Thyroid gland (tissue), 4 donors: ENCODE results near the gene NEUROD1. TPM values are rescaled to one million over a fixed set of nuclear protein-coding genes. Genes with fewer than 3 reads are reported as not detected.

Experiments
- DNase-seq, 2 donors: peaks; one replicate each; pipeline ENCODE4 v3.0.0-alpha.2; 2019
- H3K27ac ChIP-seq, 3 donors: fragments of 200-600 bp; sonication (generic); 1 replicate in 2 of 3; 2 replicates in 1 of 3; pipeline ENCODE4 v1.5.1; 2016 to 2019; ENCODE audit warnings: mild to moderate bottlenecking in 1 of 3, moderate library complexity in 1 of 3
- H3K27me3 ChIP-seq: fragments of 200-600 bp; sonication (generic); one replicate; pipeline ENCODE4 v1.5.1; 2019
- H3K36me3 ChIP-seq, 2 donors: fragments of 200-600 bp; sonication (generic); one replicate each; pipeline ENCODE4 v1.5.1; 2016 to 2019
- H3K4me1 ChIP-seq, 2 donors: fragments of 200-600 bp; sonication (generic); one replicate each; pipeline ENCODE4 v1.5.1; 2017 to 2019
- H3K4me3 ChIP-seq, 3 donors: fragments of 200-600 bp; sonication (generic); replicated peaks in 1 of 3; 1 replicate in 2 of 3; 2 replicates in 1 of 3; pipeline ENCODE4 v1.5.1; 2016; ENCODE audit warnings: mild to moderate bottlenecking in 1 of 3
- H3K9me3 ChIP-seq: fragments of 200-600 bp; sonication (generic); one replicate; pipeline ENCODE4 v1.5.1; 2017
- CTCF ChIP-seq, 6 experiments: fragments of 200-600 bp in 3 of 6; fragments of 450-650 bp in 3 of 6; sonication (generic) in 3 of 6; IDR thresholded peaks; one replicate each; pipeline ENCODE4 v1.5.1; 2016 to 2019; ENCODE audit warnings: antibody characterized with exemption in 6 of 6, mild to moderate bottlenecking in 2 of 6, inconsistent platforms in 1 of 6, moderate library complexity in 1 of 6
- POLR2A ChIP-seq, 2 donors: fragments of 450-650 bp; IDR thresholded peaks; one replicate each; pipeline ENCODE4 v1.6.1; 2017; ENCODE audit warnings: antibody characterized with exemption in 2 of 2, mild to moderate bottlenecking in 2 of 2, moderate library complexity in 1 of 2
- WGBS, 2 donors: methylation state at CpG; one replicate each; pipeline ENCODE4 v1.1.5; 2017; 5-methylcytosine and 5-hydroxymethylcytosine counted together
- intact Hi-C: fragments of 100-400 bp; cut with DNase I; formaldehyde crosslinking; loops from one replicate; pipeline ENCODE4 v1.15.1; 2023
- total RNA-seq, 4 donors: library from RNA; depleted of rRNA; stranded (reverse); fragments of >200 nt; gene quantifications; one replicate each; pipeline ENCODE4 v1.2.3, GENCODE V29; 2016

Gene NEUROD1
- total RNA-seq, 4 donors from 2014 or later = not detected

GRCh38 chr2:181698223-181698622 is 17.9 kb upstream of the NEUROD1 start:
- H3K9me3 ChIP-seq = no peaks in the 10 kb centered on the region
- no peak for DNase-seq
- H3K4me1 ChIP-seq = no peaks in the 10 kb centered on the region
- no peaks in the 10 kb centered on the region for H3K27me3 ChIP-seq
- intact Hi-C loops = no loop called here
- H3K36me3 ChIP-seq = no peaks in the 10 kb centered on the region
- H3K27ac ChIP-seq = no peak overlapping the region
- 88 to 92% methylated on average over 1 of the region's 1 CpG for WGBS, 2 donors
- TF ChIP-seq CTCF (IDR thresholded peaks at IDR 0.05) = no peak
- TF ChIP-seq POLR2A (IDR thresholded peaks at IDR 0.05) = no peak
- H3K4me3 ChIP-seq = no peak overlapping the region

- Histone ChIP-seq H3K27ac (no peak overlapping the region), H3K27me3 (no peaks in the 10 kb centered on the region), H3K4me1 (no peaks in the 10 kb centered on the region), H3K36me3 (no peaks in the 10 kb centered on the region), H3K4me3 (no peak overlapping the region), H3K9me3 (no peaks in the 10 kb centered on the region)
- DNase-seq = no peak
- intact Hi-C loops = no loop called here
- TF ChIP-seq POLR2A (IDR thresholded peaks at IDR 0.05) = no peak
- 88 to 89% methylated on average over 1 of the region's 1 CpG for WGBS, 2 donors
Observed at GRCh38 chr2:181697571-181697970, 17.3 kb upstream of the NEUROD1 start.

GRCh38 chr2:181697126-181697525 is 16.8 kb upstream of the NEUROD1 start:
- Histone ChIP-seq H3K27ac (no peak overlapping the region), H3K9me3 (no peaks in the 10 kb centered on the region), H3K36me3 (no peaks in the 10 kb centered on the region), H3K4me3 (no peak overlapping the region), H3K4me1 (no peaks in the 10 kb centered on the region), H3K27me3 (no peaks in the 10 kb centered on the region)
- DNase-seq = no peak
- intact Hi-C loops = no loop called here
- no peak for TF ChIP-seq POLR2A (IDR thresholded peaks at IDR 0.05)
- TF ChIP-seq CTCF (IDR thresholded peaks at IDR 0.05) = no peak
- 90 to 92% methylated on average over 6 of the region's 6 CpGs for WGBS, 2 donors

GRCh38 chr2:181694271-181694670 is 14.0 kb upstream of the NEUROD1 start:
- no peaks in the 10 kb centered on the region for H3K36me3 ChIP-seq
- H3K4me3 ChIP-seq = no peak overlapping the region
- no peak for DNase-seq
- no peaks in the 10 kb centered on the region for H3K9me3 ChIP-seq
- no peak overlapping the region for H3K27ac ChIP-seq
- WGBS, 2 donors = 90 to 91% methylated on average over 17 of the region's 17 CpGs
- no peaks in the 10 kb centered on the region for H3K27me3 ChIP-seq
- no peak for TF ChIP-seq CTCF (IDR thresholded peaks at IDR 0.05)
- no peak for TF ChIP-seq POLR2A (IDR thresholded peaks at IDR 0.05)
- H3K4me1 ChIP-seq = no peaks in the 10 kb centered on the region
- intact Hi-C loops = no loop called here

GRCh38 chr2:181690860-181691259 is 10.5 kb upstream of the NEUROD1 start:
- Histone ChIP-seq H3K4me1 (no peaks in the 10 kb centered on the region), H3K27me3 (no peaks in the 10 kb centered on the region), H3K27ac (no peak overlapping the region), H3K9me3 (no peaks in the 10 kb centered on the region), H3K36me3 (no peaks in the 10 kb centered on the region), H3K4me3 (no peak overlapping the region)
- WGBS, 2 donors = 89 to 91% methylated on average over 2 of the region's 2 CpGs
- DNase-seq = no peak
- no peak for TF ChIP-seq CTCF (IDR thresholded peaks at IDR 0.05)
- TF ChIP-seq POLR2A (IDR thresholded peaks at IDR 0.05) = no peak
- intact Hi-C loops = no loop called here
